Measurements from ENCODE around the gene PRMT2. TPM values are rescaled to one million over a fixed set of nuclear protein-coding genes. Genes with fewer than 3 reads are reported as not detected.

Gene PRMT2
- polyA plus RNA-seq, 1 donor: 88.7 TPM

DNA sequence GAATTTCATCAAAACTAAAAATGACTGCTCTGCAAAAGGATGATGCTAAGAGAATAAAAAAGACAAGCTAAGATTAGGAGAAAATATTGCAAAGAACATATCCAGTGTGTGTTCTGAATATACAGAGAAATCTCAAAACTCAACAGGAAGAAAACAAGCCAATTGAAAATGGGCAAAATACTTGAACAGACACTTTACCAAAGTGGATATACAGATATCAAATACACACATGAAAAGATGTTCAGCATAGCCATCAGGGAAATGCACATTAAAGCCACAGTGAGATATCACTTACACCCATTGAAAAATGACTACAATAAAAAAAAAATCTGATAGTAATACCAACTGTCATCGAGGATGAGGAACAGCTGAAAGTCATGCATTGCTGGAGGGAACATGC, 21.3 kb downstream of the PRMT2 start:
- no peaks in the 10 kb centered on the region for H3K27me3 ChIP-seq (ENCODE audit: control insufficient read depth, insufficient read depth, low read length)
- DNase-seq: no peak
- H3K4me1 ChIP-seq (ENCODE audit: control insufficient read depth, insufficient read depth, low read length): no peaks in the 10 kb centered on the region
- H3K4me3 ChIP-seq (ENCODE audit: low read length): no peak overlapping the region
- H3K9me3 ChIP-seq (ENCODE audit: control insufficient read depth, low read depth, low read length): no peaks in the 10 kb centered on the region
- peaks cover 51% of the 10 kb centered on the region for H3K36me3 ChIP-seq (ENCODE audit: control insufficient read depth, insufficient read depth, low read length)
- WGBS (ENCODE audit: insufficient coverage, low lambda C conversion rate): no CpG with 5 or more reads among the region's 1 CpG
- no peak overlapping the region for H3K27ac ChIP-seq (ENCODE audit: low read length)

GRCh38 chr21:46660505-46660904, 25.0 kb downstream of the PRMT2 start:
- Histone ChIP-seq H3K4me1 (ENCODE audit: control insufficient read depth, insufficient read depth, low read length) (no peaks in the 10 kb centered on the region), H3K27me3 (ENCODE audit: control insufficient read depth, insufficient read depth, low read length) (no peaks in the 10 kb centered on the region), H3K36me3 (ENCODE audit: control insufficient read depth, insufficient read depth, low read length) (peaks cover 35% of the 10 kb centered on the region), H3K27ac (ENCODE audit: low read length) (no peak overlapping the region), H3K9me3 (ENCODE audit: control insufficient read depth, low read depth, low read length) (no peaks in the 10 kb centered on the region), H3K4me3 (ENCODE audit: low read length) (no peak overlapping the region)
- DNase-seq: no peak
- WGBS (ENCODE audit: insufficient coverage, low lambda C conversion rate): no CpG with 5 or more reads among the region's 8 CpGs

DNA sequence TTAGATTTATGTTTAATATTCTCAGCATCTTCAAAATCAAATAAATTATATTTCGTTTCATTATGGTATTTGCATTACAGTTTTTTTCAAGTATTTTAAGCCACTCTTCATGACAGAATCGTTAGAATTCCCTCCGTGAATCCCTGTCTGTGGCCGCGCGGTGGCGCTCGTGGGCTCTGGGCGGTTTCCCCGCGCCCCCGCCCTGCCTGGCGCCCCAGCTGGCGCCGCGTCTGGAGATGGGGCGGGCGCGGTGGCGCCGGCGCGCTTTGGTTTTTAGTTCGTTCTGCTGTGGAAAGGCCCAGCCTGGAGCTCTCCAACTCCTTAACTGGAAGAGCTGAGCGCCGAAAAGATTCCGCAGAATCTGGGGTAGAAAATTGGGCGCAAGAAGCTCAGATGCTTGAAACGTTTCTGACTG, 25.7 kb downstream of the PRMT2 start:
- no CpG with 5 or more reads among the region's 29 CpGs for WGBS (ENCODE audit: insufficient coverage, low lambda C conversion rate)

DNA sequence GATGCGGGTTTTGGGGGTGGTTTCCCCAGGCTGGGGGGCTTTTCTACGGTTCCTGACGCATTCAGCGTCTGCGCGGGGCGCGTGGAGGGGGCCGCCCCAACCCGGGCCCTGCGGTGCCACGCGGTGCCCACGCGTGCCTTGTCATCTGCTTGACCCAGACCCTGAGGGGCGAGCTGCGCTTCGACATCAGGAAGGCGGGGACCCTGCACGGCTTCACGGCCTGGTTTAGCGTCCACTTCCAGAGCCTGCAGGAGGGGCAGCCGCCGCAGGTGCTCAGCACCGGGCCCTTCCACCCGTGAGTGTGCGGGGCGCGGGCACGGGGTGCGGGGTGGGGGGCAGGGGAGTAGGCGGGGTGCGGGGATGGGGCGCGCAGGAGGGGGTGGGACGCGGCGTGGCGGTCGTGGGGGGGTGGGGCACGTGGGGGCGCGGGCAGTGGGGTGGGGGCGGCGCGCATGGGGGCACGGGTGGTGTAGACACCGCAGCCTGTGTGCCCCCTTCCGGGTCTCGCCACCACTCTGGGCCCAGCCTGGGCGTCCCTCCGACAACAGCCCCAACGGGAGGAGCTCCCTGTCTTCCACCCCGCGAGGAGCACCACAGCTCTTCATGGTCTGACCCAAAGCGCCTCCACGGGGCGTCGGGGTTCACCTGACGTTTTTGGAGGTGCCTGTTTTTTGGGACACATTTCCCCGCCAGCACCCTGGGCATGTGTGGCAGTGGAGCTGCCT, 26.3 kb downstream of the PRMT2 start:
- Histone ChIP-seq H3K27ac (ENCODE audit: low read length) (no peak overlapping the region), H3K4me1 (ENCODE audit: control insufficient read depth, insufficient read depth, low read length) (no peaks in the 10 kb centered on the region), H3K9me3 (ENCODE audit: control insufficient read depth, low read depth, low read length) (no peaks in the 10 kb centered on the region), H3K4me3 (ENCODE audit: low read length) (no peak overlapping the region), H3K27me3 (ENCODE audit: control insufficient read depth, insufficient read depth, low read length) (no peaks in the 10 kb centered on the region), H3K36me3 (ENCODE audit: control insufficient read depth, insufficient read depth, low read length) (peaks cover 30% of the 10 kb centered on the region)
- no CpG with 5 or more reads among the region's 61 CpGs for WGBS (ENCODE audit: insufficient coverage, low lambda C conversion rate)
- no peak for DNase-seq

More for the DNA sequence above, 25.7 kb downstream of the PRMT2 start:
- Histone ChIP-seq H3K27me3 (ENCODE audit: control insufficient read depth, insufficient read depth, low read length) (no peaks in the 10 kb centered on the region), H3K4me1 (ENCODE audit: control insufficient read depth, insufficient read depth, low read length) (no peaks in the 10 kb centered on the region), H3K36me3 (ENCODE audit: control insufficient read depth, insufficient read depth, low read length) (peaks cover 30% of the 10 kb centered on the region), H3K4me3 (ENCODE audit: low read length) (no peak overlapping the region), H3K27ac (ENCODE audit: low read length) (no peak overlapping the region), H3K9me3 (ENCODE audit: control insufficient read depth, low read depth, low read length) (no peaks in the 10 kb centered on the region)
- peak; percentile 35 to 58 for DNase-seq

- Histone ChIP-seq H3K36me3 (ENCODE audit: control insufficient read depth, insufficient read depth, low read length) (peaks cover 27% of the 10 kb centered on the region), H3K4me3 (ENCODE audit: low read length) (no peak overlapping the region), H3K27me3 (ENCODE audit: control insufficient read depth, insufficient read depth, low read length) (peaks cover 4% of the 10 kb centered on the region), H3K9me3 (ENCODE audit: control insufficient read depth, low read depth, low read length) (no peaks in the 10 kb centered on the region), H3K4me1 (ENCODE audit: control insufficient read depth, insufficient read depth, low read length) (no peaks in the 10 kb centered on the region), H3K27ac (ENCODE audit: low read length) (no peak overlapping the region)
- WGBS (ENCODE audit: insufficient coverage, low lambda C conversion rate): no CpG with 5 or more reads among the region's 11 CpGs
- DNase-seq: no peak
Measured at GRCh38 chr21:46662367-46662654, 26.8 kb downstream of the PRMT2 start.

GRCh38 chr21:46662765-46663500, 27.5 kb downstream of the PRMT2 start:
- Histone ChIP-seq H3K27me3 (ENCODE audit: control insufficient read depth, insufficient read depth, low read length) (peaks cover 10% of the 10 kb centered on the region), H3K4me3 (ENCODE audit: low read length) (no peak overlapping the region), H3K36me3 (ENCODE audit: control insufficient read depth, insufficient read depth, low read length) (peaks cover 26% of the 10 kb centered on the region), H3K27ac (ENCODE audit: low read length) (no peak overlapping the region), H3K9me3 (ENCODE audit: control insufficient read depth, low read depth, low read length) (no peaks in the 10 kb centered on the region), H3K4me1 (ENCODE audit: control insufficient read depth, insufficient read depth, low read length) (no peaks in the 10 kb centered on the region)
- DNase-seq: no peak
- no CpG with 5 or more reads among the region's 21 CpGs for WGBS (ENCODE audit: insufficient coverage, low lambda C conversion rate)

GRCh38 chr21:46663754-46664153, 28.3 kb downstream of the PRMT2 start:
- H3K9me3 ChIP-seq (ENCODE audit: control insufficient read depth, low read depth, low read length): no peaks in the 10 kb centered on the region
- no CpG with 5 or more reads among the region's 8 CpGs for WGBS (ENCODE audit: insufficient coverage, low lambda C conversion rate)
- H3K36me3 ChIP-seq (ENCODE audit: control insufficient read depth, insufficient read depth, low read length): peaks cover 18% of the 10 kb centered on the region
- peaks cover 15% of the 10 kb centered on the region for H3K27me3 ChIP-seq (ENCODE audit: control insufficient read depth, insufficient read depth, low read length)
- DNase-seq: no peak
- no peaks in the 10 kb centered on the region for H3K4me1 ChIP-seq (ENCODE audit: control insufficient read depth, insufficient read depth, low read length)
- no peak overlapping the region for H3K4me3 ChIP-seq (ENCODE audit: low read length)
- no peak overlapping the region for H3K27ac ChIP-seq (ENCODE audit: low read length)

GRCh38 chr21:46664316-46664995, 29.0 kb downstream of the PRMT2 start:
- Histone ChIP-seq H3K36me3 (ENCODE audit: control insufficient read depth, insufficient read depth, low read length) (peaks cover 15% of the 10 kb centered on the region), H3K4me3 (ENCODE audit: low read length) (no peak overlapping the region), H3K27ac (ENCODE audit: low read length) (no peak overlapping the region), H3K27me3 (ENCODE audit: control insufficient read depth, insufficient read depth, low read length) (peaks cover 18% of the 10 kb centered on the region), H3K4me1 (ENCODE audit: control insufficient read depth, insufficient read depth, low read length) (no peaks in the 10 kb centered on the region), H3K9me3 (ENCODE audit: control insufficient read depth, low read depth, low read length) (no peaks in the 10 kb centered on the region)
- WGBS (ENCODE audit: insufficient coverage, low lambda C conversion rate): 93% methylated on average over 3 of the region's 24 CpGs
- DNase-seq: no peak

DNA sequence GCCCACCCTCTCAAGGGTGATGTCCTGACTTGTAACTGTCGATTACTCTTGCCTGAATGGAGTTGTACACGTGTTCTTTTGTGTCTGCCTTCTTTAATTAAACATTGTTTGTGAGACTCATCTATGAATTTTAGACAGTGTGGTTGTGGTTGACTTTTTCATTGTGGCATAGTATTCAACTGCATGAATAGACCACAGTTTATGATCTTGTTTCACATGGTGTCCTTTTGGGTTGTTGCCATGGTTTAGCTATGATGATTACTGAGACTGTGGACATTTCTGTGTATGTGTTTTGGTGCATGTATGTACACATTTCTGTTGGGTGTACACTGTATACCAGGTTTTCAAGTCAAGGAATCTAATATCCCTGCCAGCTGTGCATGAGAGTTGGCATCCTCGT, 30.1 kb downstream of the PRMT2 start:
- Histone ChIP-seq H3K4me1 (ENCODE audit: control insufficient read depth, insufficient read depth, low read length) (no peaks in the 10 kb centered on the region), H3K27me3 (ENCODE audit: control insufficient read depth, insufficient read depth, low read length) (peaks cover 20% of the 10 kb centered on the region), H3K27ac (ENCODE audit: low read length) (no peak overlapping the region), H3K36me3 (ENCODE audit: control insufficient read depth, insufficient read depth, low read length) (peaks cover 12% of the 10 kb centered on the region), H3K9me3 (ENCODE audit: control insufficient read depth, low read depth, low read length) (no peaks in the 10 kb centered on the region), H3K4me3 (ENCODE audit: low read length) (no peak overlapping the region)
- no CpG with 5 or more reads among the region's 3 CpGs for WGBS (ENCODE audit: insufficient coverage, low lambda C conversion rate)
- DNase-seq: no peak

- Histone ChIP-seq H3K4me1 (ENCODE audit: control insufficient read depth, insufficient read depth, low read length) (no peaks in the 10 kb centered on the region), H3K27me3 (ENCODE audit: control insufficient read depth, insufficient read depth, low read length) (peaks cover 20% of the 10 kb centered on the region), H3K36me3 (ENCODE audit: control insufficient read depth, insufficient read depth, low read length) (peaks cover 12% of the 10 kb centered on the region), H3K27ac (ENCODE audit: low read length) (no peak overlapping the region), H3K9me3 (ENCODE audit: control insufficient read depth, low read depth, low read length) (no peaks in the 10 kb centered on the region), H3K4me3 (ENCODE audit: low read length) (peak overlapping the region; percentile 33)
- DNase-seq: peak in 1 of 2 donors; percentile 43
- WGBS (ENCODE audit: insufficient coverage, low lambda C conversion rate): no CpG with 5 or more reads among the region's 53 CpGs
Measured at GRCh38 chr21:46666941-46667740, 31.7 kb downstream of the PRMT2 start.

Measured in large intestine (tissue), 3 donors.